ENCODE results near the gene CFL2. TPM values are rescaled to one million over a fixed set of nuclear protein-coding genes. Genes with fewer than 3 reads are reported as not detected.
A peak's percentile ranks its signal among the peaks of the same experiment; 100 is the strongest.
"Not testable (repeated sequence)": the region's sequence is repeated elsewhere in the genome, so short reads cannot be mapped to it uniquely, and the experiment has no call there.

The CFL2 gene
- total RNA-seq, 1 donor from 2014 or later: 509 TPM

- no peaks in the 10 kb centered on the region for H3K4me1 ChIP-seq
- no peak overlapping the region for H3K27ac ChIP-seq (replicated peaks)
- no peaks in the 10 kb centered on the region for H3K9me3 ChIP-seq (replicated peaks)
- no peak overlapping the region for H3K4me3 ChIP-seq
- no peaks in the 10 kb centered on the region for H3K27me3 ChIP-seq (ENCODE audit: low read depth)
- no peaks in the 10 kb centered on the region for H3K36me3 ChIP-seq
- TF ChIP-seq, protein P1, sequence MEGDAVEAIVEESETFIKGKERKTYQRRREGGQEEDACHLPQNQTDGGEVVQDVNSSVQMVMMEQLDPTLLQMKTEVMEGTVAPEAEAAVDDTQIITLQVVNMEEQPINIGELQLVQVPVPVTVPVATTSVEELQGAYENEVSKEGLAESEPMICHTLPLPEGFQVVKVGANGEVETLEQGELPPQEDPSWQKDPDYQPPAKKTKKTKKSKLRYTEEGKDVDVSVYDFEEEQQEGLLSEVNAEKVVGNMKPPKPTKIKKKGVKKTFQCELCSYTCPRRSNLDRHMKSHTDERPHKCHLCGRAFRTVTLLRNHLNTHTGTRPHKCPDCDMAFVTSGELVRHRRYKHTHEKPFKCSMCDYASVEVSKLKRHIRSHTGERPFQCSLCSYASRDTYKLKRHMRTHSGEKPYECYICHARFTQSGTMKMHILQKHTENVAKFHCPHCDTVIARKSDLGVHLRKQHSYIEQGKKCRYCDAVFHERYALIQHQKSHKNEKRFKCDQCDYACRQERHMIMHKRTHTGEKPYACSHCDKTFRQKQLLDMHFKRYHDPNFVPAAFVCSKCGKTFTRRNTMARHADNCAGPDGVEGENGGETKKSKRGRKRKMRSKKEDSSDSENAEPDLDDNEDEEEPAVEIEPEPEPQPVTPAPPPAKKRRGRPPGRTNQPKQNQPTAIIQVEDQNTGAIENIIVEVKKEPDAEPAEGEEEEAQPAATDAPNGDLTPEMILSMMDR (IDR thresholded peaks at IDR 0.05; ENCODE audit: borderline replicate concordance): no peak
- DNase-seq: no peak
- intact Hi-C loops (cut with micrococcal nuclease): no loop called here
These were observed 14.3 kb downstream of the CFL2 start for GRCh38 chr14:34699873-34700621.

GRCh38 chr14:34694216-34694615, 20.2 kb downstream of the CFL2 start:
- H3K27ac ChIP-seq (replicated peaks): not testable (repeated sequence)

DNA sequence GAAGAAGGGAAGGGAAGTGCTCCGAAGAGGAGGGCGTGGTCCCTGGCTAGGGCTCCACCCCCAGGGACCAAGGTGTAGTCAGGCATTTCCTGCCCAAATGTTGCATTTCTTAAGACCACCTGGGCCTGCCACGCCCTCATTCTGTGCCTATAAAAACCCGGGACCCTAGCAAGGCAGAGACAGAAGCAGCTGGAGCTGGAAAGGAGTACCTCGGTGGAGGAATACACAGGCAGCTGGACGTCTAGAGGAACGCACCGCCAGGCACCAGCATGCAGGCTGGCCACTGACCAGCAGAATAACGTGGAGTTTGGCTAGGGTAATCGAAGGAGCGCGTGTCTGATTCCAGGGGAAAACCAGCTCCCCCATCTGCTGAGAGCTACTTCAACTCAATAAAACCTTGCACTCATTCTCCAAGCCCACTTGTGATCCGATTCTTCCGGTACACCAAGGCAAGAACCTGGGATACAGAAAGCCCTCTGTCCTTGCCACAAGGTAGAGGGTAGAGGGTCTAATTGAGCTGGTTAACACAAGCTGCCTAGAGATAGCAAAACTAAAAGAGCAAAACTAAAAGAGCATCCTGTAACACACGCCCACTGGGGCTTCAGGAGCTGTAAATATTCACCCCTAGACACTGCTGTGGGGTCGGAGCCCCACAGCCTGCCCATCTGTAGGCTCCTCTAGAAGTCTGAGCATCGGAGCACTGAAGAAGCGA, 21.0 kb downstream of the CFL2 start:
- Histone ChIP-seq H3K27ac (replicated peaks) (no peak overlapping the region), H3K4me3 (peak overlapping the region; percentile 60), H3K27me3 (ENCODE audit: low read depth) (no peaks in the 10 kb centered on the region), H3K4me1 (peaks cover 11% of the 10 kb centered on the region), H3K9me3 (replicated peaks) (no peaks in the 10 kb centered on the region), H3K36me3 (no peaks in the 10 kb centered on the region)
- TF ChIP-seq, protein P1 (IDR thresholded peaks at IDR 0.05; ENCODE audit: borderline replicate concordance): no peak
- intact Hi-C loops (cut with micrococcal nuclease): no loop called here
- DNase-seq: peak; percentile 29

More at GRCh38 chr14:34694216-34694615, 20.2 kb downstream of the CFL2 start:
- H3K27me3 ChIP-seq (ENCODE audit: low read depth); DNase-seq; H3K4me3 ChIP-seq; intact Hi-C loops (cut with micrococcal nuclease); H3K9me3 ChIP-seq (replicated peaks); H3K36me3 ChIP-seq: not testable (repeated sequence)
- peaks cover 11% of the 10 kb centered on the region for H3K4me1 ChIP-seq

- H3K4me1 ChIP-seq: peaks cover 11% of the 10 kb centered on the region
- TF ChIP-seq, protein P1 (IDR thresholded peaks at IDR 0.05; ENCODE audit: borderline replicate concordance): no peak
- H3K27me3 ChIP-seq (ENCODE audit: low read depth): no peaks in the 10 kb centered on the region
- no peaks in the 10 kb centered on the region for H3K9me3 ChIP-seq (replicated peaks)
- no peaks in the 10 kb centered on the region for H3K36me3 ChIP-seq
- no peak overlapping the region for H3K27ac ChIP-seq (replicated peaks)
- intact Hi-C loops (cut with micrococcal nuclease): no loop called here
- DNase-seq: no peak
- peak overlapping the region; percentile 60 for H3K4me3 ChIP-seq
These were observed 21.5 kb downstream of the CFL2 start for GRCh38 chr14:34692898-34693227.

- Histone ChIP-seq H3K27ac (replicated peaks) (no peak overlapping the region), H3K27me3 (ENCODE audit: low read depth) (no peaks in the 10 kb centered on the region), H3K4me1 (peaks cover 11% of the 10 kb centered on the region), H3K4me3 (no peak overlapping the region), H3K9me3 (replicated peaks) (no peaks in the 10 kb centered on the region), H3K36me3 (no peaks in the 10 kb centered on the region)
- DNase-seq: no peak
- intact Hi-C loops (cut with micrococcal nuclease): no loop called here
- TF ChIP-seq, protein P1 (IDR thresholded peaks at IDR 0.05; ENCODE audit: borderline replicate concordance): no peak
These were observed 22.0 kb downstream of the CFL2 start for GRCh38 chr14:34692348-34692747.

DNA sequence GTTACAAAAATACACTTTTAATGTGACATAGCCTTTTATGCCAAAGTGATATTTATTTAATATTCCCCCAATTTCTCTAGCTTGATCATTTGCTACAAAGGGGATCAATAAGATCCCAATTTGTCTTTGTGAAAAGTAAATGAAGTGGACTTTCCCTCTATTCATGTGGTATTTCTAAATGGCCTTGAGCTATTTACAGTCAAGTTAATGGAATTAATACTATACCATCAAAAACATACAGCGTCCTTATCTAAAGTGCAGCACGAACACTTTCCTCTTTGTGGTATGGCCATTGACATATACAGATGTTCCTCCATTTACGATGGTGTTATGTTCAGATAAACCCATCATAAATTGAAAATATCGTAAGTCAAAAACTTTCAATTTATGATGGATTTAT, 23.2 kb downstream of the CFL2 start:
- intact Hi-C loops (cut with micrococcal nuclease): no loop called here
- DNase-seq: no peak
- Histone ChIP-seq H3K4me3 (no peak overlapping the region), H3K4me1 (peaks cover 11% of the 10 kb centered on the region), H3K27me3 (ENCODE audit: low read depth) (no peaks in the 10 kb centered on the region), H3K27ac (replicated peaks) (no peak overlapping the region), H3K36me3 (no peaks in the 10 kb centered on the region), H3K9me3 (replicated peaks) (no peaks in the 10 kb centered on the region)
- TF ChIP-seq, protein P1 (IDR thresholded peaks at IDR 0.05; ENCODE audit: borderline replicate concordance): no peak

Data from left ventricle myocardium inferior (tissue), 1 donor.